Measurements from ENCODE around the gene SORCS2. TPM values are rescaled to one million over a fixed set of nuclear protein-coding genes. Genes with fewer than 3 reads are reported as not detected.

SORCS2 gene
- total RNA-seq, 1 experiment from 2014 or later: not detected

DNA sequence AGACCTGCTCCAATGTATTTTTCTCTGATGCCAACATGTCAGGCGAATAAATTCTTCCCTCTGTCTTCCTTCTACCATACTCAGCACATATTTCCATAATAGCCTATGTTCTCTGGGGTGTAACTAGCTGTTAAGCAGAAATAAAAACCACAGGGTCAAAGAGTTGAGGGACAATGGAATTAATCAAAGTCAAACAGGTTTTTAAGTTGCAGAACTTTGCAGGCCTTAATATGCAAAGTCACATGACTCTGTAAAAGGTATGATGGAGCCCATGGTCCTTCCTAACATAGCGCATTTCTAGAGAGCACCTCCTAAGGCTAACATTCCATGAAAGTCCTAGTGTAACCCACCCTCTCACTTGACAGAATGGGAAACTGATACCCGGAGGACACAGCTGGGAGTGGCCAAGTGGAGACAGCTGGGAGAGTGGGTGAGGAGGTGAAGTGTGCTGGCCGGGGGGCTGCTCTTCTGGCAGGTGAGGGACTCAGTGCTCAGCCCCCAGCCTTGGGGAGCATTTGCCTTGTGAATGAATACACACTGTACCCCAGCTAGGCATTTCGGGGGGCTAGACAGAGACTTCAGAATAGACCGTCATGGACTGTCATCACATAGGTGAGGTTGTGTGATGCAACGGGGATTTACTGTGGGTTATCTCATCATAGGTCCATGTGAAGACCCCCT lies 8.4 kb upstream of the SORCS2 start:
- DNase-seq (ENCODE audit: extremely low read depth, low read depth): no peak

DNA sequence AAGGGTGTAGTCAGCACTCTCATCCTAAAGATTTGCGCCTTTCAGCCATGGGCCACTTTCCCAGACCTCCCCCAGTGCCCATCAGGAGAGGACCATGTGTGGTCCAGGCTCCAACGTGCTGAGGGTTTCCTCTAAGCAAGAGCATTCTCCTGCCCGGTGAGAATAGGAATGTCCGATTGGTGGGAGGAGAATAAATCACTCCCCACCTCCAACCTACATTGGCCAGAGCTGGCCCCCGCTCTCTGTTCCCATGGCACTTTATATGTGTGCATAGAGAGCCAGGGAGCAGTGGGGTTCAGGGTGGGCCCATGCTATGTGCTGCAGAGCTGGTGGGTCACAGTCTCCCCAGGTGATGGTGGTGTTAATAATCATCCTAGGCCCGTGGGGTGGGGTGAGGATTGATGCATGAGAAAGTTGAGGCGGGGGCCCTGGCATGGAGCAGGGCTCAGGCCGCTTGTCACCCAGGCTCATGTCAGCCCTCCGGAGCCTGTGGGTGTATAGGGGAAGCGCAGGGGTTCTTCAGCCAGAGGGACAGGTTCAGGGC lies 6.8 kb upstream of the SORCS2 start:
- no peak for DNase-seq (ENCODE audit: extremely low read depth, low read depth)

DNA sequence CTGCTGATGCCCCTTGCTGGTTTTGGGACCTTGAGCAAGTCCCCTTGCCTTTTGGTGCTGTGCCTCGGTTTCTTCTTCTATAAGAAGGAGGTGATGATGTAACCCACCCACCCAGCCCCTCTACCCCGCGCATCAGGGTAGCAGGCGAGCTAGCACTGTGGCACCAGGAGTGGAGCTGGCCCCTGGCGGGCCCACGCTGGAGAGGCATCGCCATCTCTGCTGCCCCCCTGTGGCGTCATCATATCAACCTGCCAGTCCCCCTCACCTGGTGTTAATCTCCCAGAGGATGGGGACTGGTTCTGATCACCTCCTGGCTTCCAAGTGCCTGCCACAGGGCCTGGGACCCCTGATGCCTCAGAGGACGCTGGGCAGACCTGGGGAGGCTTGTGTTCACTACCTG lies 6.3 kb upstream of the SORCS2 start:
- DNase-seq (ENCODE audit: extremely low read depth, low read depth): no peak

DNA sequence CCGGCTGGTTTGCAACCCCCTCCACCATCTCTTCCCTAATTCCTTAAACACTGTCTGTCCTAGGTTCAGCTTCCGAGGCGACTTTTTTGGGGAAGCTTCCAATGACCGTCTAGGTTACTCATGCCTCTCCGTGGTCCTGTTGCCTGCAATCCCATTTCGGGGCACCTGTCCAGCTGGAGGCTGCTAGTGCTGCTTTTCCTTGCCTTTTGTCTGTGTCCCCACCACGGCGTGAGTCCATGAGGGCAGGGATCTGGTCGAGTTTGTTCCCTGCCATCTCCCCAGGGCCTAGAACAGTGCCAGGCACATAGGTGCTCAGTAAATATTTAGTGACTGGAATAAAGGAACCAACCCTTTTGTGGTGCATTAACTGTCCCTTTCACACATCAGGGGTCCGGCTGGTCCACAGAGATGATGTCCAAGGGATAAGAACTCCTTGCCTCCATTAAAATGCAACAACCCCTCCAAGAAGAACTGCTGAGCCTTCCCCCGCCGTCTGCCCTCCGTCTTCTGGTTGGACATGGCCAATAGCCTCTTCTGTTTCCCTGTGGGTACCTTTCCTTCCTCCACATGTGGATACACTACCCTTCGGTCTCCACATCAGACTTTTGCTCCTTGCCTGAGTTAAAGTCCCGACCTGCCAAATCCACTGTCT lies 5.7 kb upstream of the SORCS2 start:
- no peak for DNase-seq (ENCODE audit: extremely low read depth, low read depth)

DNA sequence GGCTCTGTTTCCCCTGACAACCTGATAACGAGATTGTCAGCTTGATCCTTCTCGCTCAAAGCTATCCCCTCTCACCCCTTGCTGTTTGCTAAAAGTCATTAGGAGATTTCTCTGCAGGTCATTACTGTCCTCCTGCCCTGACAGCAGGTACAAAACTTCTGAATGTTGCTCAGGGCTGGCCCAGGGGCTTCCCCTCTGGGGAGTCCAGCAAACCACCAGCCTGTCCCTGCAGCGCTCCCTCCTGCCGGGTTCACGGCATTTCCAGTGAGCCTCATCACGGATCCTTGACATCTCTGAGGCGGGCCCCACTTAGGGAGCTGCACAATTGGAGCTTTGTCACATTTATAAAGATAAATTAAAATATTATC lies 5.2 kb upstream of the SORCS2 start:
- DNase-seq (ENCODE audit: extremely low read depth, low read depth): no peak

DNA sequence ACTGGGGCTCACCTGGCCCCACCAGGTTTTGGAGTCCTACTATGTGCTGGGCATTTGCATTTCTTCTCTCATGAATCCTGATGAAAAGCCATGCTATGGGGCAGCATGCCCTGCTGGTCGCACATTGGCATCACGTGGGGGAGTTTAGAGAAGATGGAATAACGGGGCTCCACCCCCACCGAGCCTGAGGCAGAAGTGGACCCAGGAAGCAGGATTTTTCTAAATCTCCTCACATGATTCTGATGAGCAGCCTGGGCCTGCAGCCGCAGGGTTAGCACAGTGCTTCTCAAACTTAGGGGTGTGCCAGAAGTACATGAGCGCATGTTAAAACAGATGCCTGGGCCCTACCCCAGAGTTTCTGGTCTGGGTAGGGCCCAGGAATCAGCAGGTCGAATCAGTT lies 4.6 kb upstream of the SORCS2 start:
- DNase-seq (ENCODE audit: extremely low read depth, low read depth): no peak

DNA sequence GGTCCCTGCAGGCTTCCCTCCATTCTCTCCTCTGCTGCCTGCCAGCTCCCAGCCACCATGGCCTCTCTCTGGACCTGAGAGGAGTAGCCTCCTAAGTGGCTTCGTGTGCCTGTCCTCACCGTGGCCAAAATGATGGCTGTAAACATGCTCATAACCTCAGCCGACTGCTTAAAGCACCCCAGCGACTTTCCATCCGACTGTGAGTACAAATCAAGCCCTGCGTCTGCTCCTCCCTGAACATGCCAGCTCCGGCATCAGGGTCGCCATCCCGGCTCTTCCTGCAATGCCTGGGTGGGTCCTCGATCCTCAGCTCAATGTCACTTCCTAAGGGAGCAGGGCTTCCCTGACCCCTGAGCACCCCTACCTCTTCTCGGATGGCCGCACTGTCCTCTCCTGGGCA lies 3.3 kb upstream of the SORCS2 start:
- DNase-seq (ENCODE audit: extremely low read depth, low read depth): no peak

DNA sequence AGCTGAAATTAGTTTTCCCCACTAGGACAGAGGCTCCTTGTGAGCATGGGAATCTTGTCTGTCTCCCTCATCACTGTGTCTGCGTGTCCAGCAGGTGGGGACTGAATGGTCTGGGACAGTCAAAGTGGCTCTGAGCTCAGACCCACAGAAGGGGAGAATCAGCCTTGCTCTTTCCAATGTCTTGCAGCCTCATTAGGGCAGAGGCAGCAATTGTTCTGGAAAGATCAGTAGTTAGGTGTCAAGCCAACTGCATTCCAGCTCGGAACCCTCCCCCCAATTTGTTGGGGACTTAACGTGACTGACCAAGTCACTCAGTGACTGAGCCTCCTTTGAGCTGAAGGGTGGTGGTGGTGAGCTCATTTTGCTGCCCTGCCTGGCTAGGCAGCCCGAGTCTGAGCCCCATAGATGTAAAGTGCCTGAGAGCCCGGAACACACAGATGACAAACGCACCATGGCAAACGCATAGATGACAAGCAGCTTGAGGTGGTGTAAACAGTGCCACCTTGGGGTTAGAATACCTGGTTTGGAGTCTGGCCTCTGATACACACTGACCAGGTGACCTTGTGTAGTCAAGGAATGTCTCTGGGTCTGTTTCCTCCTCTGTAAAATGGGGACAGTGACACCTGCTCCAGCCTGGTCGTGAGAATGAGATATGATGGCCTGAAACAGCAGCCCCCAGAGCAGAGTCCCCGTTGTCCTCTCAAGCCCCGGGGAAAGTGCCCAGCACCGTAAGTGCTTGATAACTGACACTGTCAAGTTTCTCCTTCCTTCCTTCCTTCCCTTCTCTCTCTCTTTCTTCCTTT lies 2.7 kb upstream of the SORCS2 start:
- no peak for DNase-seq (ENCODE audit: extremely low read depth, low read depth)

DNA sequence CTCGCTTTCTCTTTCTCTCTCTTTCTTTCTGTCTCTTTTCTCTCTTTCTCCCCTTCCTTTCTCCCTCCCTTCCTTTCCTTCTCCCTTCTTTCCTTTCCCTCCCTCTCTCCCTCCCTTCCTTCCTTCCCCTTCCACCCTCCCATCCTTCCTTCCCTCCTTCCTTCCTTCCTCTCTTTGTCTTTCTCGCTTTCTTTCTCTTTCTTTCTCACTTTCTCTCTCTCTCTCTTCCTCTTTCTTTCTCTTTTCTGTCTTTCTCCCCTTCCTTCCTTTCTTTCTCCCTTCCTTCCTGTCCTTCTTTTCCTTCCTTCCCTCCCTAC lies 2.1 kb upstream of the SORCS2 start:
- DNase-seq (ENCODE audit: extremely low read depth, low read depth): no peak

DNA sequence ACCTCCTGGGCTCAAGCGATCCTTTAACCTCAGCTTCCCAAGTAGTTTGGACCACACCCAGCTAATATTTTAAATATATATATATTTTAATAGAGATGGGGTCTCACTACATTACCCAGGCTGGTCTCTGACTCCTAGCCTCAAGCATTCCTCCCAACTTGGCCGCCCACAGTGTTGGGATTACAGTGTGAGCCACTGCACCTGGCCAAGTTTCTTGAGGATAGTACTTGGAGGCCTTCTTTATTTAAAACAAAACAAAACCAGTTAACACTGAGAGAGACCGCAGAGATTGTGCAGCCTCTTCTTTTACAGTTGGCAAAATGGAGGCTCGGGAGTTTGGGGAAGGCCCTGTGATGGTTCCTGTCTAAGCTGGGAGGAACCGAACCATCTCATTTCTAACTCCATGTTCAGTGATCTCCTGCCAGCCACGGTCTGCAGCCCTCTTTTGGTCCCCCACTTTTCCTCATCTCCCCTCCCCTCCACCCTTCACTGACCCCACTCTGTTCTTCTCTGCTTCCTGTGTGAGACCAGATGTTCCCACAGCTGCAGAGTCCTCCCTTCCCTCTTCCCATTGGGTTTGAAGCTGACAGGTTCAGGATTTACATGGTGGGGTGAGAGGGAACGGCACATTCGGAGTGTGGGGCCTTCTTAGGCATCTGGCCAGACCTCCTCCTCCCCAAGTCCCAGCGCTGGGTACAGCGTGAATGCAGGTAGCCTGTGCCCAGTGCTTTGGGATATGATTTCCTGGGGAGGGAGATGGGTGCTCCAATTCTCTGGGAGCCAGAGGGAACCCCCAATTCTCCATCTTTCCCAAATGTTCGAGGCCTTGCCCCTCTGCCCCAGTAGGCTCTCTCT lies 1.4 kb upstream of the SORCS2 start:
- DNase-seq (ENCODE audit: extremely low read depth, low read depth): no peak

DNA sequence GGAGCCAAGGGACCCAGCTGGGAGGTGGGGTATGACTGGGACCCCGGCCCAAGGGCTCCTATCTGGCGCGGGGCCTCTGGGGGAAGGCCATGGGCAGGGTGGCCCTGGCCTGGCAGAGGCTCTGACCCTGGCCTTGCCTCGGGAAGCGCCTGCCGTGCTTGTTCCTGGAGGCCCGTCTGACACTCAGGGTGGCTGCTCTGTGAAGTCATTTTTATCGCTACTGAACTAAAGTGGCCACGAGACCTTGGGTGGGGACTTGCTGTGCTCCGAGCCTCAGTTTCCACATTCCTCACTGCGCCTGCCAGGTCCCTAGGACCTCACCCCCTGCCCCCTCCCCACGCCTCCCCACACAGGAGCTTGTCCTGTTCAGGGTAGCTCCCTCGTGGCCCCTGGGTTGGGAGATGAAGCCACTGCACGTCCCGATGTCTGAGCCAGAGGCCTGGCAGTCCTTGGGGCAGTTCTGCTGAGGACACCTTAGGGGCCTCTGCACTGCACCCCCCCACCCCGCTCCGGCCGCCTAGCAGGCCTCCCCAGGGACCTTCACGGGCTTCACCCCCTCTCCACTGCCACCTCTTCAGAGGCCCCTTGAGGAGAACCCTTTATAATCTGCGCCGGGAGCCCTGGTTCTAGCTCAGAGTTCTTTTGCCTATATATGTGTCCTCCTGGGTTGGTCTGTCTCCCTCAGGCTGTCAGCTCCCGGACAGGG lies 639 bp upstream of the SORCS2 start:
- no peak for DNase-seq (ENCODE audit: extremely low read depth, low read depth)

DNA sequence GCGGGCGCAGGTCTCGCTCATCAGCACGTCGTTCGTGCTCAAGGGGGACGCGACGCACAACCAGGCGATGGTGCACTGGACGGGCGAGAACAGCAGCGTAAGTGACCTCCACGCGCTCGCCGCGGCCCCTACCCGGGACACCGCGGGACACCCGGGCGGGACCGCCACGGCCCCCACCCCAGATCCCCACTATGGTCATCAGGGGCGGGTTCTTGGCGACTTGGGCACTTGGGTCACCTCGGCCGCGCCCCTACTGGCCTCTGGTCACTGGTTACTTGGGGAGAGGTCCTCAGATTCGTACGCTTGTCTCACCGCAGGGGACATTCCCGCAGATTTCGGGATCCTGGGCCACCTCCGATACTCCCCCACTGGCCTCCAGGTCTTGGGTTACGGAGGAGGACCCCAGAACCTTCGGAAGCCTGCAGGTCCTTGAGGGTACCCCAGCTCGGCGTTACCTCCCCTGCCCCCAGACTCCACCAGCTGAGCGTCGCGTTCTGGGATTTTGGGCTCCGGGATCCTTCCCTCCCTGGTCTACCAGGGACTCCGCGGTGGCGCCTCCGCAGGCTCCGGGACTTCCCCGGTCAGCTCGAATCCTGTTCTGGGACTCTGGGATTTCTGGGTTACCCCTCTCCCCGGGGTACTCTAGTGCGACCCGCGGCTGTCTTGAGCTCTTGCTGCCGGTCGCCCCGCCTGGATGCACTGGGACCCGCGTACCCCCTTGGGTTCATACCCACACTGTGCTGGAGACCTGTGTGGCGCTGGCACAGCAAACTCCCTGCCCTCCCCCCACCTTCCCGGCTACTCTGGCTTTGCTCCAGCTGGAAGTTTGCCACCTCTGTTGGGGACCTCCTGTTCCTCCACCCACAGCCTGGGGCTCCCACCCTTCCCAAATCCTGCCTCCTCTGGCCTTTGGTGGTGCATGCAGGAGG lies 956 bp downstream of the SORCS2 start:
- DNase-seq (ENCODE audit: extremely low read depth, low read depth): no peak

DNA sequence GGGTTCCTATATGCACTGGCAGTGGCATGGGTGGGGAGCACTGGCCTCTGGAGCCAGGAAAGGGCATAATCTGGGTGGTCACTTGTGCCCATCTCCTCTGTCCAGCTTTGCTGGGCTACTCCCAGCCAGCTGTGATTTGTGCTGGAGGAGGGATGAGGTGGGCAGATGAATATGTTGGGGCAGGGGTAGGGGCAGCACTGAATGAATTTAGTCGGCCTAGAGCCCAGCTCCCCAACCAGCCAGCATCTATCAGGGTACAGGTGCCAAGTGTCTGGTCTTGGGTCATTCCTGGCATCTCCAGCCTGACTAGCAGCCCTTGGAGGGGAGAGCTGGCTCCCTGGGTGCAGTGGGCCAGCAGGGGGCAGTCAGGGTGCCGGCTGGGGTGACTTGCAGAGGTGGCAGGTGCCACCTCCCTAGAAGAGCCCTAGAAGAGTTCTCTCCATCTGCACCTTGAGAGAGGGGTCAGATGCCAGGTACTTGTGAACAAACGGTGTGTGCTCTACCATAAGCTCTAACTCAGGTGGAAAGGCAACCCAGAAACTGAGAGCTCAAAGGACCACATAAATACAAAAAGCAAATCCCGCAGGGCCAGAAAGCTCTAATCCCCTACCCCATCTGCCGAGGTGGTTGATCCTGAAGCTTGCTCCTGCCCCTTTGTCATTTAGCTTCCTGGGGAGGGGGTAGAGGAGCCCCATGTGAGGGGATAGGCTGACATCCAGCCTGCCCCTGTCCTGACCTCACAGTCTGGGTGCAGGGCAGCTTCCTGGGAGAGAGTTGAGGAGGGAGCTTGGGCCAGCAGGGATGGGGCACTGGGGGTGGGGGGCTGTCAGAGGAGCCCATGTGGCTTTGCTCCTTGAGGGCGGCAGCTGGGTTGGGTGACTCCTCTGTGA lies 2.2 kb downstream of the SORCS2 start:
- DNase-seq (ENCODE audit: extremely low read depth, low read depth): no peak

DNA sequence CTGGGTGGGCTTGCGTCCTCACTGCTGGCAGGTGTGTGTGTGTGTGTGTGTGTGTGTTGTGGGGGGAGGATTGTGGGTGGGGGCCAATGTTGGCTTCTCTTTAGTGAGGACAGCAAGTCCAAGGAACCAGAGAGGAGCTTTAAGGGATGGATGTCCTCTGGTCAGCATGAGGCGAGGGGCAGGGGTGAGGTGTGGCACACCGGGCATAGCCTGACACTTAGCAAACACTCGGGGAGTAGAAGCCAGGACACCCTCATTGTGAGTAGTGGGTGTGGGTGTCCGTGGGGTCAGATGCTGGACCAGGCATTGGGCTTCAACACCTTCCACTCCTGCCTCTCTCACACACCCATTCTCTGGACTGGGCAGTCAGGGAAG lies 2.8 kb downstream of the SORCS2 start:
- DNase-seq (ENCODE audit: extremely low read depth, low read depth): no peak

DNA sequence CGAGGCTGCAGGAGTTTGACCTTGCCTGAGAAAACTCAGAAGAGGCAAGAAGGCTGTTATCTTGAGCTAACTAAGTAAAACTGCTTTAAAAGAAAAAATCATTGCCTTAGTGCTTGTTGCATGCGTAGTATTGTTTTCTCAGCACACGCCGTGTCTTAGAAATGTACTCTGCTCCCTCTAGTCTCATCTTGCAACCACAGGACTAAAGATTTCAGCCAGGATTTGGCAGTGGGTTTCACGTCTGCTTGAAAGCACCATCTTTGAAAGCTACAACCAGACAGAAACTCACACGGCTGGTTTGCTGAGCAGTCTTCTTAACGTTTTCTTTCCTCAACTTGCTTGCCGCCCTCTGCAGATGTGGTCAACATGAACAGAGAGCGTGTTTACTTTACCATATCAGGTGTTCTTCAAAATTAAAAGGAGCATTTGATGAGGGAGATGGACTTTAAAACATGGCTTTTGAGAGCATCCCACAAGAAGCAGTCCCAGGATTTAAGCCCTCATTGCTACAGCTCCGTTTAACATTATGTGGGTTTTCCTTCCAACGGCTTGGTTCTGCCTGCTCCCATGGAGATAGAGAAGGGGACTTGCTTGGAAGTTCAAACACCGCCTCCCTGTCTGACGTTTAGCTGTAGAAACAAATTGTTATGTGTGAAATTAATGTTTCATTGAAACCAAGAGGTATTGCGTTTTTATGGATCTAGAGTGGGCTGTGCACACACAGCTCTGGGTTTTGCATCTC lies 3.4 kb downstream of the SORCS2 start:
- DNase-seq (ENCODE audit: extremely low read depth, low read depth): no peak

DNA sequence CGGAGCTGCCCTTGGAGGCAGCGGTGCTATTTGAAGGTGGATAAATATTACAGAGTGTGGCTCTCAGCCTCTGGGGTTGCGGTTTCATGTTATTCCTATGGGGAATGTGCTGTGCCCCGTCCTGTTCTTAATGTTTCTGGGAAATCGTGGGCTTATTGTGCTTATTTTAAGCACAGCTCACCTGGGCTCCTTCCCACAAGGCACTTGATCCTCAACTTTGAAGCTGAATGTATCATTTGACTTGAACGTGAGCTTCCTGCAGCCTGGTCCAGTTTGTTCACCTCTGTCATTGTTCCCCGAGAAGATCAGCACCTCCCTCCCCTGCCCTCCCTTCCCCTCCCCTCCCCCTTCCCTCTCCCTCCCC lies 3.9 kb downstream of the SORCS2 start:
- no peak for DNase-seq (ENCODE audit: extremely low read depth, low read depth)

DNA sequence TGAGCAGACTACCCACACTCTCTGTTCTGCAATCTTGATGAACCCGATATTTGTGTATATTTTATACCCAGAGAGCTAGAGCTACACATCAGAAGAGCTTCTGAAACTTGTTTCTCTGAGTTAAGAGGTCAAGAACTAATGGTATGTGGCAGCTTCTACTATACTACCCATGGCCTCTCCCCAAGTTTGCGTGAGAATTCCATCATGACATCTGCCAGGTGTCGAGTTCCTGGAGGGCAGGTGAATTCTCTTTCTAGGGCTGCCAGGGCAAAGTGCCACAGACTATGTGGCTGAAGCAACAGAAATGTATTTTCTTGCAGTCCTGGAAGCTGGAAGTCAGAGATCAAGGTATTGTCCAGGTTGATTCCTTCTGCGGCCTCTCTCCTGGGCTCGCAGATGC lies 4.4 kb downstream of the SORCS2 start:
- no peak for DNase-seq (ENCODE audit: extremely low read depth, low read depth)

DNA sequence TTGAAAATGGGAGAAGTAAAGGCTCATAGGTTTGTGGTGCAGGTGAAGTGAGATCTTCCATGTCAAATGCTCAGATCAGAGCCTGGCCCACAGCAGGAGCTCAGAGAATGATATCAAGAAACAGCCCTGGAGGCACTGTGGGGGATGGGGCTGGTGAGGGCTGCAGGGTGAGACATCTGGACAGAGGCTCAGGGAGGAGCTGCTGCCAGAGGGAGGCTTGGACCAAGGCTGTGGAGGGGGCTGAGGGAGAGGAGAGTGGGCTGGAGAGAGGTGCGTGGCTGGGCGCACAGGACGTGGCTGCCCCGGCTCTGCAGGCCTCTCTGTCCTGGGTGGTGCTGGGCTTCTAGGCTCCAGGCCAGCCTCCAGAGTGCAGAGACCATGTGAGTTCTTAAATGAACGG lies 5.6 kb downstream of the SORCS2 start:
- no peak for DNase-seq (ENCODE audit: extremely low read depth, low read depth)
